Neural cell (in vitro differentiated cells): ENCODE data around the gene IMPA2. TPM values are rescaled to one million over a fixed set of nuclear protein-coding genes. Genes with fewer than 3 reads are reported as not detected.

Experiments used
- H2AFZ ChIP-seq: fragments of 200-600, 300-800 bp; sonication (generic), shearing (Covaris generic); 2 replicates; pipeline ENCODE4 v1.6.0; 2014; ENCODE audit warnings: low read depth, mild to moderate bottlenecking, antibody characterized with exemption, low read length, moderate library complexity
- H3F3A ChIP-seq: fragments of 200-600 bp; shearing (Covaris generic); 2 replicates; pipeline ENCODE4 v1.6.1; 2016; ENCODE audit warnings: mild to moderate bottlenecking, moderate library complexity, mixed read lengths, antibody characterized with exemption, low read length; ENCODE audit not compliant: insufficient read depth, poor library complexity, severe bottlenecking
- H3K27ac ChIP-seq: fragments of 200-600, 300-800 bp; sonication (generic), shearing (Covaris generic); 2 replicates; pipeline ENCODE4 v1.5.1; 2014; ENCODE audit warnings: mild to moderate bottlenecking, low read length, moderate library complexity
- H3K27me3 ChIP-seq: fragments of 300-800, 200-600 bp; sonication (generic), shearing (Covaris generic); 2 replicates; pipeline ENCODE4 v1.6.0; 2014; ENCODE audit warnings: mild to moderate bottlenecking, low read depth, low read length, moderate library complexity; ENCODE audit not compliant: insufficient read depth
- H3K36me3 ChIP-seq: fragments of 300-800, 200-600 bp; sonication (generic), shearing (Covaris generic); 2 replicates; pipeline ENCODE4 v1.5.1; 2014; ENCODE audit warnings: mild to moderate bottlenecking, antibody characterized with exemption, low read length, moderate library complexity; ENCODE audit not compliant: insufficient read depth
- H3K4me2 ChIP-seq: fragments of 300-800, 200-600 bp; sonication (generic), shearing (Covaris generic); 2 replicates; pipeline ENCODE4 v1.6.0; 2014; ENCODE audit warnings: mild to moderate bottlenecking, low read length
- H3K4me3 ChIP-seq: fragments of 300-800, 200-600 bp; sonication (generic), shearing (Covaris generic); 2 replicates; pipeline ENCODE4 v1.5.1; 2014; ENCODE audit warnings: mild to moderate bottlenecking, low read length, moderate library complexity
- H3K79me2 ChIP-seq: fragments of 200-600 bp; shearing (Covaris generic); replicated peaks from 2 replicates; pipeline ENCODE4 v1.6.0; 2014; ENCODE audit warnings: mild to moderate bottlenecking, low read length, moderate library complexity; ENCODE audit not compliant: insufficient read depth
- H3K9ac ChIP-seq: fragments of 300-800, 200-600 bp; sonication (generic), shearing (Covaris generic); 2 replicates; pipeline ENCODE4 v1.6.1; 2016; ENCODE audit warnings: mild to moderate bottlenecking, low read length, mixed read lengths
- H3K9me2 ChIP-seq: fragments of 200-600 bp; shearing (Covaris generic); 2 replicates; pipeline ENCODE4 v1.6.1; 2016; ENCODE audit warnings: mild to moderate bottlenecking, low read length, mixed read lengths; ENCODE audit not compliant: insufficient read depth
- H3K9me3 ChIP-seq: fragments of 200-600, 300-800 bp; sonication (generic), shearing (Covaris generic); 2 replicates; pipeline ENCODE4 v1.6.1; 2016; ENCODE audit warnings: mild to moderate bottlenecking, mixed run types, low read length, moderate library complexity, mixed read lengths
- H4K20me1 ChIP-seq: fragments of 200-600 bp; shearing (Covaris generic); 2 replicates; pipeline ENCODE4 v1.6.1; 2016; ENCODE audit warnings: mild to moderate bottlenecking, mixed run types; ENCODE audit not compliant: insufficient read depth
- EP300 ChIP-seq: fragments of 450-650 bp; conservative IDR thresholded peaks from 2 replicates; pipeline ENCODE4 v1.6.1; 2014; ENCODE audit warnings: antibody characterized with exemption, mild to moderate bottlenecking, moderate library complexity; ENCODE audit not compliant: poor library complexity, severe bottlenecking
- EZH2 ChIP-seq: fragments of 200-600, 300-800 bp; shearing (Covaris generic), sonication (generic); IDR thresholded peaks from 2 replicates; pipeline ENCODE4 v1.6.1; 2014; ENCODE audit warnings: antibody characterized with exemption, low read length, borderline replicate concordance, mild to moderate bottlenecking; ENCODE audit not compliant: insufficient read depth, poor library complexity, severe bottlenecking
- MXI1 ChIP-seq: fragments of 450-650 bp; conservative IDR thresholded peaks from 2 replicates; pipeline ENCODE4 v1.6.1; 2014; ENCODE audit warnings: antibody characterized with exemption, mild to moderate bottlenecking; ENCODE audit not compliant: poor library complexity, severe bottlenecking
- POLR2AphosphoS5 ChIP-seq: IDR thresholded peaks from 2 replicates; pipeline ENCODE4 v1.6.1; 2012
- RAD21 ChIP-seq: fragments of 450-650 bp; conservative IDR thresholded peaks from 2 replicates; pipeline ENCODE4 v1.6.1; 2014; ENCODE audit warnings: antibody characterized with exemption, mild to moderate bottlenecking, moderate library complexity
- SMC3 ChIP-seq: fragments of 450-650 bp; conservative IDR thresholded peaks from 2 replicates; pipeline ENCODE4 v1.6.1; 2014; ENCODE audit warnings: antibody characterized with exemption, mild to moderate bottlenecking, moderate library complexity; ENCODE audit not compliant: poor library complexity
- TAF1 ChIP-seq: IDR thresholded peaks from 2 replicates; pipeline ENCODE4 v1.6.1; 2012; ENCODE audit warnings: low read depth
- polyA plus RNA-seq: library from polyadenylated mRNA; depleted of rRNA; stranded (reverse); fragments of >200 nt; gene quantifications from 2 replicates; pipeline ENCODE4 v1.2.3, GENCODE V29; 2014
- TF ChIP-seq, protein P1 (sequence below): fragments of 450-650 bp; IDR thresholded peaks from 2 replicates; pipeline ENCODE4 v1.5.1; 2014; ENCODE audit warnings: antibody characterized with exemption, mild to moderate bottlenecking, moderate library complexity; ENCODE audit not compliant: poor library complexity, severe bottlenecking
- TF ChIP-seq, protein P2 (sequence below): IDR thresholded peaks from 2 replicates; pipeline ENCODE4 v1.6.1; 2012; ENCODE audit warnings: borderline replicate concordance

IMPA2 gene
- polyA plus RNA-seq, 1 donor from 2014 or later: 2.7 TPM

DNA sequence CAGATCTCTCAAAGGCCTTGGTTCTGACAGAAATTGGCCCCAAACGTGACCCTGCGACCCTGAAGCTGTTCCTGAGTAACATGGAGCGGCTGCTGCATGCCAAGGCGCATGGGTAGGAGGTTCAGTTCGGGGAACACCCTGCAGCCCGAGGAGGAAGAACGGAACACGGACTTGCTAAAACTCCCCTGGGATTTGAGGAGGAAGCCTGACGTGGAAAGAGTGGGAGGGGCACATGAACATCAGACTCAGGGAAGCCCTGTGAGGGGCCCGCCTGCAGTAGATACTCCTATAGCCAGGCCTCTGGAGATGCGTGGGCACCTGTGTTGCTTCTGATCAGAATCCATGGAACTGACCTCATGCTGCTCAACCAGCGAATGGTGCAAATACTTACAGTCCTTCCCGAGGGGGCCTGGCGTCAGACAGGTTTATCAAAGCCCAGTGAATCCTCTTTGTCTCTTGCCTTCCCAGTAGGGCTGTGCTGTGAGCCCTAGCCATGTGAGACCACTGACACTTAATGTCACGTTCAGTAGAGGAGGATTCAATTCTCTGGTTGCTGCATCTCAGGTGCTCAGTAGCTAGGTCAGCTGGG lies 46.8 kb downstream of the IMPA2 start:
- Histone ChIP-seq H3K4me3 (no peak overlapping the region), H3K4me2 (no peak overlapping the region), H3K36me3 (no peaks in the 10 kb centered on the region), H3F3A (no peaks in the 10 kb centered on the region), H3K9me2 (no peaks in the 10 kb centered on the region), H2AFZ (no peak overlapping the region), H3K9me3 (no peaks in the 10 kb centered on the region), H3K9ac (no peak overlapping the region), H4K20me1 (no peaks in the 10 kb centered on the region), H3K79me2 (no peaks in the 10 kb centered on the region), H3K27me3 (no peaks in the 10 kb centered on the region), H3K27ac (no peak overlapping the region)
- TF ChIP-seq SMC3: no peak
- TF ChIP-seq, protein P1, sequence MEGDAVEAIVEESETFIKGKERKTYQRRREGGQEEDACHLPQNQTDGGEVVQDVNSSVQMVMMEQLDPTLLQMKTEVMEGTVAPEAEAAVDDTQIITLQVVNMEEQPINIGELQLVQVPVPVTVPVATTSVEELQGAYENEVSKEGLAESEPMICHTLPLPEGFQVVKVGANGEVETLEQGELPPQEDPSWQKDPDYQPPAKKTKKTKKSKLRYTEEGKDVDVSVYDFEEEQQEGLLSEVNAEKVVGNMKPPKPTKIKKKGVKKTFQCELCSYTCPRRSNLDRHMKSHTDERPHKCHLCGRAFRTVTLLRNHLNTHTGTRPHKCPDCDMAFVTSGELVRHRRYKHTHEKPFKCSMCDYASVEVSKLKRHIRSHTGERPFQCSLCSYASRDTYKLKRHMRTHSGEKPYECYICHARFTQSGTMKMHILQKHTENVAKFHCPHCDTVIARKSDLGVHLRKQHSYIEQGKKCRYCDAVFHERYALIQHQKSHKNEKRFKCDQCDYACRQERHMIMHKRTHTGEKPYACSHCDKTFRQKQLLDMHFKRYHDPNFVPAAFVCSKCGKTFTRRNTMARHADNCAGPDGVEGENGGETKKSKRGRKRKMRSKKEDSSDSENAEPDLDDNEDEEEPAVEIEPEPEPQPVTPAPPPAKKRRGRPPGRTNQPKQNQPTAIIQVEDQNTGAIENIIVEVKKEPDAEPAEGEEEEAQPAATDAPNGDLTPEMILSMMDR: no peak

DNA sequence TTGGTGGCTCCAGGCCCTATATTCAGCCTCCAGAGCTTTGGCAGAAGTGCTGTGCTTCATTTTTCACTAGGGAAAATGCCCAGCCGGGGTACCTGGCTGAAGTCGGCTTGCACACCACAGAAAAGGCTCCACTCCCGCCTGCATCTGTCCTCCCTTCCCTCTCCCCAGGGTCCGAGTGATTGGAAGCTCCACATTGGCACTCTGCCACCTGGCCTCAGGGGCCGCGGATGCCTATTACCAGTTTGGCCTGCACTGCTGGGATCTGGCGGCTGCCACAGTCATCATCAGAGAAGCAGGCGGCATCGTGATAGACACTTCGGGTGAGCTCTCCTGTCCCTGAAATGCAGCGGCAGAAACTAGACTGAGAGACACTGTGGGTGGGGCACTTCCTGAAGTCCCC lies 47.4 kb downstream of the IMPA2 start:
- Histone ChIP-seq H3K4me2 (no peak overlapping the region), H3K36me3 (no peaks in the 10 kb centered on the region), H3F3A (no peaks in the 10 kb centered on the region), H2AFZ (no peak overlapping the region), H3K9me3 (no peaks in the 10 kb centered on the region), H3K27me3 (no peaks in the 10 kb centered on the region), H4K20me1 (no peaks in the 10 kb centered on the region), H3K27ac (no peak overlapping the region), H3K9ac (no peak overlapping the region), H3K79me2 (no peaks in the 10 kb centered on the region), H3K9me2 (no peaks in the 10 kb centered on the region), H3K4me3 (no peak overlapping the region)
- TF ChIP-seq RAD21 (no peak), POLR2AphosphoS5 (no peak), EP300 (no peak), EZH2 (no peak), MXI1 (no peak), TAF1 (no peak), SMC3 (no peak)
- TF ChIP-seq, protein P2, sequence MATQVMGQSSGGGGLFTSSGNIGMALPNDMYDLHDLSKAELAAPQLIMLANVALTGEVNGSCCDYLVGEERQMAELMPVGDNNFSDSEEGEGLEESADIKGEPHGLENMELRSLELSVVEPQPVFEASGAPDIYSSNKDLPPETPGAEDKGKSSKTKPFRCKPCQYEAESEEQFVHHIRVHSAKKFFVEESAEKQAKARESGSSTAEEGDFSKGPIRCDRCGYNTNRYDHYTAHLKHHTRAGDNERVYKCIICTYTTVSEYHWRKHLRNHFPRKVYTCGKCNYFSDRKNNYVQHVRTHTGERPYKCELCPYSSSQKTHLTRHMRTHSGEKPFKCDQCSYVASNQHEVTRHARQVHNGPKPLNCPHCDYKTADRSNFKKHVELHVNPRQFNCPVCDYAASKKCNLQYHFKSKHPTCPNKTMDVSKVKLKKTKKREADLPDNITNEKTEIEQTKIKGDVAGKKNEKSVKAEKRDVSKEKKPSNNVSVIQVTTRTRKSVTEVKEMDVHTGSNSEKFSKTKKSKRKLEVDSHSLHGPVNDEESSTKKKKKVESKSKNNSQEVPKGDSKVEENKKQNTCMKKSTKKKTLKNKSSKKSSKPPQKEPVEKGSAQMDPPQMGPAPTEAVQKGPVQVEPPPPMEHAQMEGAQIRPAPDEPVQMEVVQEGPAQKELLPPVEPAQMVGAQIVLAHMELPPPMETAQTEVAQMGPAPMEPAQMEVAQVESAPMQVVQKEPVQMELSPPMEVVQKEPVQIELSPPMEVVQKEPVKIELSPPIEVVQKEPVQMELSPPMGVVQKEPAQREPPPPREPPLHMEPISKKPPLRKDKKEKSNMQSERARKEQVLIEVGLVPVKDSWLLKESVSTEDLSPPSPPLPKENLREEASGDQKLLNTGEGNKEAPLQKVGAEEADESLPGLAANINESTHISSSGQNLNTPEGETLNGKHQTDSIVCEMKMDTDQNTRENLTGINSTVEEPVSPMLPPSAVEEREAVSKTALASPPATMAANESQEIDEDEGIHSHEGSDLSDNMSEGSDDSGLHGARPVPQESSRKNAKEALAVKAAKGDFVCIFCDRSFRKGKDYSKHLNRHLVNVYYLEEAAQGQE: no peak
- TF ChIP-seq, protein P1: no peak
